HG02973 (cell line): Measurements from ENCODE around the gene PPP1R11.

Source experiments
- ATAC-seq: cut with Tn5 transposase; IDR thresholded peaks from one replicate; pipeline ENCODE4 v1.9.1; 2021; ENCODE audit warnings: moderate library complexity; ENCODE audit not compliant: unreplicated experiment

The PPP1R11 gene

GRCh38 chr6:30061092-30061857 is 5.7 kb upstream of the PPP1R11 start, which contains the start of gene POLR1H:
POLR1H (plus strand) TSS chr6:30061265; CDS start chr6:30061525, 260 bp downstream.
- ATAC-seq, result peak; percentile 82

GRCh38 chr6:30061858-30062458 is 5.0 kb upstream of the PPP1R11 start:
- ATAC-seq, result peak; percentile 25

- ATAC-seq, result no peak
These were observed 4.4 kb upstream of the PPP1R11 start for GRCh38 chr6:30062471-30063178.

GRCh38 chr6:30063315-30063714 is 3.7 kb upstream of the PPP1R11 start:
- ATAC-seq, result no peak

- ATAC-seq, result no peak
These were observed 916 bp upstream of the PPP1R11 start for GRCh38 chr6:30066082-30066481.

GRCh38 chr6:30067460-30068139 is 602 bp downstream of the PPP1R11 start:
- no peak for ATAC-seq

- ATAC-seq, result no peak
These were observed 4.3 kb downstream of the PPP1R11 start for GRCh38 chr6:30071081-30071818.

GRCh38 chr6:30071858-30072257 is 4.9 kb downstream of the PPP1R11 start:
- no peak for ATAC-seq

GRCh38 chr6:30073489-30074235 is 6.7 kb downstream of the PPP1R11 start:
- no peak for ATAC-seq

- ATAC-seq, result no peak
These were observed 7.5 kb downstream of the PPP1R11 start for GRCh38 chr6:30074331-30075093.

GRCh38 chr6:30075094-30075789 is 8.2 kb downstream of the PPP1R11 start, which contains the start of gene RNF39:
RNF39 (minus strand) TSS chr6:30075769; CDS start chr6:30075585, 184 bp downstream.
- no peak for ATAC-seq

- ATAC-seq, result no peak
These were observed 9.1 kb downstream of the PPP1R11 start for GRCh38 chr6:30075790-30076732.

- ATAC-seq, result no peak
These were observed 10.2 kb downstream of the PPP1R11 start for GRCh38 chr6:30077218-30077617.

- no peak for ATAC-seq
These were observed 20.9 kb downstream of the PPP1R11 start for GRCh38 chr6:30087876-30088275.

- no peak for ATAC-seq
These were observed 24.8 kb downstream of the PPP1R11 start for GRCh38 chr6:30091577-30092381.

- ATAC-seq, result no peak
These were observed 26.0 kb downstream of the PPP1R11 start for GRCh38 chr6:30092852-30093543.
